ENCODE results near the gene MAPKAP1.

Gene MAPKAP1

GRCh38 chr9:125706651-125707471 lies at the start of gene MAPKAP1:
Gene MAPKAP1, minus strand, starts transcription at chr9:125707208. Its CDS starts 34,634 bp downstream, at chr9:125672574.
- DNase-seq (ENCODE audit: low read depth in 2 of 2) = peak; percentile 90 to 93

- no peak for DNase-seq (ENCODE audit: low read depth in 2 of 2)
These were observed 49.5 kb upstream of the MAPKAP1 start for GRCh38 chr9:125756518-125756917.

GRCh38 chr9:125755340-125755739 lies 48.3 kb upstream of the MAPKAP1 start:
- DNase-seq (ENCODE audit: low read depth in 2 of 2) = no peak

- no peak for DNase-seq (ENCODE audit: low read depth in 2 of 2)
These were observed 47.1 kb upstream of the MAPKAP1 start for GRCh38 chr9:125754096-125754495.

- DNase-seq (ENCODE audit: low read depth in 2 of 2) = no peak
These were observed 45.1 kb upstream of the MAPKAP1 start for GRCh38 chr9:125752070-125752628.

- DNase-seq (ENCODE audit: low read depth in 2 of 2) = no peak
These were observed 43.6 kb upstream of the MAPKAP1 start for GRCh38 chr9:125750627-125751011.

GRCh38 chr9:125749951-125750626 lies 43.1 kb upstream of the MAPKAP1 start:
- DNase-seq (ENCODE audit: low read depth in 2 of 2) = no peak

- no peak for DNase-seq (ENCODE audit: low read depth in 2 of 2)
These were observed 42.4 kb upstream of the MAPKAP1 start for GRCh38 chr9:125749287-125749935.

GRCh38 chr9:125748446-125749099 lies 41.6 kb upstream of the MAPKAP1 start:
- no peak for DNase-seq (ENCODE audit: low read depth in 2 of 2)

GRCh38 chr9:125747765-125748445 lies 40.9 kb upstream of the MAPKAP1 start:
- DNase-seq (ENCODE audit: low read depth in 2 of 2) = no peak

- peak in 1 of 2 donors; percentile 22 for DNase-seq (ENCODE audit: low read depth in 2 of 2)
These were observed 40.2 kb upstream of the MAPKAP1 start, which contains the start of gene PBX3 for GRCh38 chr9:125747053-125747764. Gene PBX3, plus strand, starts transcription at chr9:125747373.

- DNase-seq (ENCODE audit: low read depth in 2 of 2) = no peak
These were observed 39.7 kb upstream of the MAPKAP1 start for GRCh38 chr9:125746774-125747052.

GRCh38 chr9:125746017-125746773 lies 39.2 kb upstream of the MAPKAP1 start:
- DNase-seq (ENCODE audit: low read depth in 2 of 2) = peak; percentile 89 to 92

GRCh38 chr9:125745682-125746016 lies 38.6 kb upstream of the MAPKAP1 start:
- DNase-seq (ENCODE audit: low read depth in 2 of 2) = no peak

GRCh38 chr9:125745018-125745417 lies 38.0 kb upstream of the MAPKAP1 start:
- DNase-seq (ENCODE audit: low read depth in 2 of 2) = no peak

GRCh38 chr9:125744616-125745015 lies 37.6 kb upstream of the MAPKAP1 start:
- no peak for DNase-seq (ENCODE audit: low read depth in 2 of 2)

GRCh38 chr9:125743682-125744428 lies 36.8 kb upstream of the MAPKAP1 start:
- no peak for DNase-seq (ENCODE audit: low read depth in 2 of 2)

GRCh38 chr9:125742657-125743056 lies 35.6 kb upstream of the MAPKAP1 start:
- DNase-seq (ENCODE audit: low read depth in 2 of 2) = no peak

GRCh38 chr9:125739436-125739835 lies 32.4 kb upstream of the MAPKAP1 start:
- DNase-seq (ENCODE audit: low read depth in 2 of 2) = no peak
